ENCODE measurements around the gene KAT8. TPM values are rescaled to one million over a fixed set of nuclear protein-coding genes. Genes with fewer than 3 reads are reported as not detected.
A peak's percentile ranks its signal among the peaks of the same experiment; 100 is the strongest.

Gene KAT8
- total RNA-seq, 4 donors from 2014 or later, result 41.5 to 89.4 (median 70.0) TPM

- TF ChIP-seq CTCF (IDR thresholded peaks at IDR 0.05) (no peak), POLR2A (IDR thresholded peaks at IDR 0.05) (peak in 1 of 2 donors; percentile 17)
- H3K9me3 ChIP-seq, result no peaks in the 10 kb centered on the region
- H3K4me1 ChIP-seq, result peaks cover 0 to 69% (median 15%) of the 10 kb centered on the region in 4 donors
- no peaks in the 10 kb centered on the region for H3K27me3 ChIP-seq
- peak overlapping the region in 3 of 4 donors; percentile 89 to 96 (median 93) for H3K27ac ChIP-seq
- peaks cover 0 to 51% (median 0%) of the 10 kb centered on the region in 3 donors for H3K36me3 ChIP-seq
- no peak for DNase-seq
- H3K4me3 ChIP-seq, result peak overlapping the region in 1 of 4 donors; percentile 25
These were observed 12.9 kb downstream of the KAT8 start for GRCh38 chr16:31130336-31130891.

GRCh38 chr16:31130899-31131298 is 13.4 kb downstream of the KAT8 start:
- Histone ChIP-seq H3K4me1 (peaks cover 0 to 69% (median 15%) of the 10 kb centered on the region in 4 donors), H3K4me3 (peak overlapping the region in 1 of 4 donors; percentile 32)

GRCh38 chr16:31131416-31131815 is 14.0 kb downstream of the KAT8 start:
- TF ChIP-seq CTCF (IDR thresholded peaks at IDR 0.05) (no peak), POLR2A (IDR thresholded peaks at IDR 0.05) (no peak)
- no peak for DNase-seq
- peaks cover 0 to 51% (median 0%) of the 10 kb centered on the region in 3 donors for H3K36me3 ChIP-seq
- H3K4me1 ChIP-seq, result peaks cover 0 to 69% (median 15%) of the 10 kb centered on the region in 4 donors
- no peaks in the 10 kb centered on the region for H3K9me3 ChIP-seq
- H3K27me3 ChIP-seq, result no peaks in the 10 kb centered on the region
- H3K27ac ChIP-seq, result peak overlapping the region in 3 of 4 donors; percentile 89 to 96 (median 93)
- peak overlapping the region in 2 of 4 donors; percentile 32 to 40 for H3K4me3 ChIP-seq

More at GRCh38 chr16:31130899-31131298, 13.4 kb downstream of the KAT8 start:
- H3K27me3 ChIP-seq, result no peaks in the 10 kb centered on the region
- TF ChIP-seq CTCF (IDR thresholded peaks at IDR 0.05) (peak in 1 of 6 experiments; percentile 5), POLR2A (IDR thresholded peaks at IDR 0.05) (peak in 1 of 2 donors; percentile 58)
- no peaks in the 10 kb centered on the region for H3K9me3 ChIP-seq
- H3K36me3 ChIP-seq, result peaks cover 0 to 51% (median 0%) of the 10 kb centered on the region in 3 donors
- DNase-seq, result peak in 2 of 3 donors; percentile 91
- peak overlapping the region in 3 of 4 donors; percentile 89 to 96 (median 93) for H3K27ac ChIP-seq

GRCh38 chr16:31131841-31132271 is 14.4 kb downstream of the KAT8 start:
- H3K9me3 ChIP-seq, result no peaks in the 10 kb centered on the region
- TF ChIP-seq POLR2A (IDR thresholded peaks at IDR 0.05), result peak; percentile 79 to 94
- no peak for TF ChIP-seq CTCF (IDR thresholded peaks at IDR 0.05)
- DNase-seq, result peak in 2 of 3 donors; percentile 87 to 91
- H3K4me1 ChIP-seq, result peaks cover 0 to 69% (median 15%) of the 10 kb centered on the region in 4 donors
- peaks cover 0 to 49% (median 0%) of the 10 kb centered on the region in 3 donors for H3K36me3 ChIP-seq
- peak overlapping the region in 2 of 4 donors; percentile 68 to 84 for H3K4me3 ChIP-seq
- no peaks in the 10 kb centered on the region for H3K27me3 ChIP-seq
- H3K27ac ChIP-seq, result peak overlapping the region in 3 of 4 donors; percentile 89 to 96 (median 93)

GRCh38 chr16:31132303-31132979 is 15.0 kb downstream of the KAT8 start:
- peak overlapping the region in 2 of 4 donors; percentile 68 to 84 for H3K4me3 ChIP-seq
- H3K27me3 ChIP-seq, result no peaks in the 10 kb centered on the region
- H3K9me3 ChIP-seq, result no peaks in the 10 kb centered on the region
- H3K36me3 ChIP-seq, result peaks cover 0 to 43% (median 0%) of the 10 kb centered on the region in 3 donors
- no peak for DNase-seq
- peak overlapping the region in 3 of 4 donors; percentile 89 to 96 (median 93) for H3K27ac ChIP-seq
- peaks cover 0 to 67% (median 15%) of the 10 kb centered on the region in 4 donors for H3K4me1 ChIP-seq
- no peak for TF ChIP-seq CTCF (IDR thresholded peaks at IDR 0.05)
- TF ChIP-seq POLR2A (IDR thresholded peaks at IDR 0.05), result no peak
